Type B pancreatic cell (in vitro differentiated cells): Measurements from ENCODE around the gene PANX1. TPM values are rescaled to one million over a fixed set of nuclear protein-coding genes. Genes with fewer than 3 reads are reported as not detected.

Experiments used
- DNase-seq: peaks from one replicate; pipeline ENCODE4 v3.0.0; 2021; ENCODE audit warnings: mixed read lengths; ENCODE audit not compliant: unreplicated experiment; ENCODE audit errors: extremely low spot score
- H3K27ac Mint-ChIP-seq: 2 replicates; pipeline ENCODE4 v1.8.0; 2021; ENCODE audit warnings: mild to moderate bottlenecking, mixed read lengths
- H3K27me3 Mint-ChIP-seq: 2 replicates; pipeline ENCODE4 v1.8.0; 2021; ENCODE audit warnings: mixed read lengths
- H3K36me3 Mint-ChIP-seq: 2 replicates; pipeline ENCODE4 v1.8.0; 2021; ENCODE audit warnings: mixed read lengths
- H3K4me1 Mint-ChIP-seq: one replicate; pipeline ENCODE4 v1.8.0; 2021; ENCODE audit warnings: mixed read lengths; ENCODE audit not compliant: unreplicated experiment
- H3K4me3 Mint-ChIP-seq: 2 replicates; pipeline ENCODE4 v1.8.0; 2021; ENCODE audit warnings: mild to moderate bottlenecking, mixed read lengths
- H3K9me3 Mint-ChIP-seq: 2 replicates; pipeline ENCODE4 v1.8.0; 2021; ENCODE audit warnings: mixed read lengths
- CTCF ChIP-seq: fragments of 200-600 bp; sonication (generic); conservative IDR thresholded peaks from 2 replicates; pipeline ENCODE4 v1.5.0; 2021; ENCODE audit warnings: antibody characterized with exemption, mild to moderate bottlenecking
- total RNA-seq: library from RNA; stranded (reverse); gene quantifications from 2 replicates; pipeline ENCODE4 v1.2.1, GENCODE V29; 2021; ENCODE audit warnings: low replicate concordance

Gene PANX1
- total RNA-seq, 1 donor from 2014 or later: 26.1 TPM

- H3K4me1 Mint-ChIP-seq: peaks cover 28% of the 10 kb centered on the region
- no peaks in the 10 kb centered on the region for H3K27me3 Mint-ChIP-seq
- no peak for TF ChIP-seq CTCF
- no peaks in the 10 kb centered on the region for H3K9me3 Mint-ChIP-seq
- no peak for DNase-seq
- H3K27ac Mint-ChIP-seq: no peak overlapping the region
- no peak overlapping the region for H3K4me3 Mint-ChIP-seq
- H3K36me3 Mint-ChIP-seq: no peaks in the 10 kb centered on the region
These were observed 1.8 kb downstream of the PANX1 start for GRCh38 chr11:94130298-94131046.

GRCh38 chr11:94131047-94131717 is 2.5 kb downstream of the PANX1 start:
- Mint-ChIP-seq H3K36me3 (peaks cover 5% of the 10 kb centered on the region), H3K4me3 (no peak overlapping the region), H3K27ac (no peak overlapping the region), H3K4me1 (peaks cover 35% of the 10 kb centered on the region), H3K9me3 (no peaks in the 10 kb centered on the region), H3K27me3 (no peaks in the 10 kb centered on the region)
- DNase-seq: no peak
- TF ChIP-seq CTCF: no peak

- H3K27me3 Mint-ChIP-seq: no peaks in the 10 kb centered on the region
- peaks cover 9% of the 10 kb centered on the region for H3K36me3 Mint-ChIP-seq
- no peak for TF ChIP-seq CTCF
- no peak for DNase-seq
- no peak overlapping the region for H3K4me3 Mint-ChIP-seq
- H3K9me3 Mint-ChIP-seq: no peaks in the 10 kb centered on the region
- peaks cover 37% of the 10 kb centered on the region for H3K4me1 Mint-ChIP-seq
- no peak overlapping the region for H3K27ac Mint-ChIP-seq
These were observed 3.1 kb downstream of the PANX1 start for GRCh38 chr11:94131718-94132115.

- Mint-ChIP-seq H3K4me1 (peaks cover 34% of the 10 kb centered on the region), H3K4me3 (no peak overlapping the region), H3K36me3 (peaks cover 11% of the 10 kb centered on the region), H3K27me3 (no peaks in the 10 kb centered on the region), H3K27ac (no peak overlapping the region), H3K9me3 (no peaks in the 10 kb centered on the region)
- no peak for DNase-seq
- TF ChIP-seq CTCF: no peak
These were observed 3.5 kb downstream of the PANX1 start for GRCh38 chr11:94132152-94132558.

GRCh38 chr11:94132823-94133408 is 4.3 kb downstream of the PANX1 start:
- no peaks in the 10 kb centered on the region for H3K27me3 Mint-ChIP-seq
- peaks cover 11% of the 10 kb centered on the region for H3K36me3 Mint-ChIP-seq
- peaks cover 28% of the 10 kb centered on the region for H3K4me1 Mint-ChIP-seq
- no peak overlapping the region for H3K4me3 Mint-ChIP-seq
- H3K27ac Mint-ChIP-seq: no peak overlapping the region
- H3K9me3 Mint-ChIP-seq: no peaks in the 10 kb centered on the region
- DNase-seq: no peak
- TF ChIP-seq CTCF: no peak
